AG08396 (cell line): Measurements from ENCODE around the gene ATP23.
A peak's percentile ranks its signal among the peaks of the same experiment; 100 is the strongest.

Experiments used
- DNase-seq: peaks from one replicate; pipeline ENCODE4 v3.0.0; 2012; ENCODE audit warnings: low spot score, mixed read lengths

ATP23 gene

DNA sequence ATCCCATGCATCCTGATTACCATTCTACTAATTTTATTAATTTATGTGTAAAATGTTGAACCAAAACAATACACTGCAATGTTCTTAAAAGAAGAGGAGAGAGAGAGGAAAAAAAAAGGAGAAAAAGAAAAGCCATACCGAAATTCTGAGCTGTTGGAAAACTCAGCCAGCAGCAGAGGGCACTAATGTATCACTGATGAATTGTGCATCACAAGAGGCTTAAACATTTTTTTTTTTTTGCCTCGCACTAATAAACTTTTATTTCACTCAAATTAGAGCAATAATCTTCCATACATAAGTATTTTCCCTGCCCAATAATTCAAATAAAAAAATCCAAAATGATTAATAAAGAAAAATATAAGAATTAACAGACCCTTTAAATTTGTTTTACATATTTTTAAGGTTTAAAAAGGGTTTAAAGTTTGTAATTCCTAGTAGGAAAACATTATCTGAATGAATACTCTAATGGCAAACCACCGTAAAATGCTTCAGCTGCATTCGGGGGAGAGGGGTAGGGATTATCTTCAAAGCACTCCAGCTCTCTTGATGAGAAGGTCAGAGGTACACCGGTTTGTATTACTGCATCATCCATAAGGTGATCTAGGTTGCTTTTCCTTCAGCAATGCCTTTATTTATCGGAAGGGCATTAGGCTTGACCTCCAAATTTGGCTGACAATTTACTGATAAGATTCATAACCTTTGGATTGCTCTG lies 41.9 kb downstream of the ATP23 start:
- peak; percentile 15 for DNase-seq

DNA sequence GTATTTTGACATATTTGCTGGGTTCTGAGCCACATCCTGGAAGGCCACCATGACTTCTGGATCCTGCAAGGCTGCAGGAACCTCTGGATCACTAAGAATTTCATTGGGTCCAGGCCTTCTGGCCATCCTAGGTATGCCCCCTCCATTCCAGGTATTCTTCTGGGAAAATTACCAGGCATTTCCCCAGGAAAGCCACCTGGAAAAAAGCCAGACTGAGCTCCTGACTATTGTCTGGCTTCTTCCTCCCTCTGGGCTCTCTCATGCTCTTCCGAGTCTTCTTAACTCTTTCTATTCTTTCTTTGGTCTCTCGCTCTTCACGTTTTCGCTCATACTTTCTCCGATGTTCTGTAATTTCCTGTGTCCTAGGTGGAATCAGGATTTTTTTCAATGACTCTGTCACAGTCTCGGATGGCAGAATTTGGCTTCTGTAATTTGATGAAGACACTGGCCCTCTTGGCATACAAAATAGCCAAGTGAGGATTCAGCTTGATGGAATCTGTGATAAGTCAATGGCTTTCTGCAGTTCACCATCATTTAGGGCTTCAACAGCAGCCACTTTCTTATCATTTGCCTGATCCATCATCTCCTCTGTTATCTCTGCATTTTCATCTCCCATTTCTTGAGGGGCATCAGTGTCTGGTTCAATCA lies 42.6 kb downstream of the ATP23 start:
- no peak for DNase-seq

DNA sequence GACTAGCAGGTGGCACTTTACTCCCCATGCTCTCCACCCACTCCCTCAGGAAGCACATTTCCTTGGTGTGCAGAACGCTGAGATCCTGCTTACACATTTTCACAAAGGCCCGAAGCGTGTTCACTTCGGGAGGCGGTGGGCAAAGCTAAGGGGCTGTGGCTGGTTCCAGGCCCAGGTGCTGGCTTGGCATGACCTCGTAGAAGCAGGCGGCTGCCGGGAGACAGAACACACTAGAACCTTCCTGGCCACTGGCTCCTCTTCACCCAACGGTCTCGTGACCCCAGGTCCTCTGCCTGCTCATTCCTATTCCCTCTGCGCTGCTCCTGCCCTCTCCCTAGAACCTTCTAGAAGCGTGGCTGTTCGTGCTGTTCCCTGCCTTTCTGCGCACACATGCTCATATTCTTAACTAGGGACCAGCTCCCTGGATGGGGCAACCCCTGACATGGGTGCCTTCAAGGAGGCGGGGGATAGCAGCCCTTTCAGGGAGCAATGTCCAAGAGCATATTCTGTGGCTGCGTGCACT lies 43.3 kb downstream of the ATP23 start:
- no peak for DNase-seq

DNA sequence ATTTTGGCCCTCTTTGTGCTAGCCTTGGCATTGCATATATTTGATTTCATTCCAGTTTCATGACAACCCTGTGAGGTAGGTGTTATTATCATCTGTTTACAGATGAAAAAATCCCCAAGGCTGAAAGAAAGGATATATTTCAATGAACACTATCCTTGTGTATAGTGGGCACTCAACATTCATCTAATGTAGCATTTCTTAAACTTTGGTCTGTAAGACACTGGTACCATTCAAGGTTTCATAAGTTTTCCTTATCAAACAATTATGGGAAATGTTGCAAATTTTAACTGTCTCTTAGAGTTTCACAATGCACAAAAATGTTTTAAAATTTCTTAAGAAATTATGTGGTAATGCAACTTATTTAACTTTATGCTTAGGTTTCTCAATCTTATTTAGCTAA lies 44.3 kb downstream of the ATP23 start:
- no peak for DNase-seq

DNA sequence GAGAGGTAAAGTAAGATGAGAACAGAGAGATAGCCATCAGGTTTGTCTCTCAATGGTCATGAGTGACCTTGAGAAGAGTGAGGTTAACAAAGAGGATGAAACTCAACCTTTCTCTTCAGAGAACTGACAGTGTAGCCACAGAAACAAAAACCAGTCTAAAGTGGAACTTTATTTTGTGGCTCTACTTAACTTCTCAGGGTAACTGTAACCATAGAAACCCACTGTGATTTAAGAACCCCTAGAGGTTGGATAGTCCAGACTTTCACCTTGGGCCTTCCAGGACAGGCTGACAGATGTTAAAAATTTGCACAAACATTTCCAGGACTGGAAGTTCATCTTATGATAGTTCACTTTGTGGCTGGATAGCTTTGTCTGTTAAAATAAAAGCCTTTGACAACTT lies 48.5 kb downstream of the ATP23 start:
- DNase-seq = no peak

DNA sequence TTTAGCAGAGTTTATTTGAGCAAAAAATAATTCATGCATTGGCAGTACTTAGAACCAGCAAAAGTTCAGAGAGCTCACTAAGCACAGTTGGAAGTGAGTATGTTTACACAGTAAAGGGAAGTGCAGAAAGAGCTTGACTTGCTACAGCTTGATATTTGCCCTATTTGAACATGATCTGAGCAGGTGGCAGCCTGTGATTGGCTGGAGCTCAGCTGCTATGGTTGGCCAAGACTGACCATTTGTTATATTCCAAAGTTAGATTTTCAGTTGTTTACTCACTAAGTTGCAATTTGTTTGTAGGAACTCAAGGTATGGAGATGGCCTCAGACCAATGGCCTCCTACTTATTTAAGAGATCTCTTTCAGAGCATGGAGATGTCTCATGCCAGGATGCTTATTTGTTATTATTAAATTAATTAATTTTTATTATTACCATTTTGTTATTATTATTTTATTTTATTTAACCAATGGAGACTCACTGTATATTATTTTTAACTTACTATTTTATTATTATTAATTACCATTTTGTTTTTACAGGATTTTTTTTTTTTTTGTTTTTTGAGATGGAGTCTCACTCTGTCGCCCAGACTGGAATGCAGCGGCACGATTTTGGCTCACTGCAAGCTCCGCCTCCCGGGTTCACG lies 49.0 kb downstream of the ATP23 start:
- no peak for DNase-seq

DNA sequence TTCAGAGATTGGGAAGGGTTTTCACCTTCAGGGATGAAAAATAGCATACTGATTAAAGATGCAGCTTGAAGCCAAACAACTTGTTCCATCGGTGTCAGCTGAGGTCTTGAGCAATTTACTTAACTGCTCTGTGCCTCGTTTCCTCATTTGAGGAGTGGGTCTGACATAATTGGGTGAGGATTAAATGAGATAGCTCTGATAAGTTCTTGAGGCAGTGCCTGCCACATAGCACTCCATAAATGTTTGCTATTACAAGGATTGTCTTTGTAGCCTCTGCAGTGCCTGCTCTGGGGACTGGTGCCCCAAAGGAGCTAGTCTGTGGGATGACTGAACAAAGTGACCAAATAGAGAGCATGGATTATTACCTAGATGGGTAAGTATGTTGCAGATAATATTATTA lies 50.6 kb downstream of the ATP23 start:
- no peak for DNase-seq

DNA sequence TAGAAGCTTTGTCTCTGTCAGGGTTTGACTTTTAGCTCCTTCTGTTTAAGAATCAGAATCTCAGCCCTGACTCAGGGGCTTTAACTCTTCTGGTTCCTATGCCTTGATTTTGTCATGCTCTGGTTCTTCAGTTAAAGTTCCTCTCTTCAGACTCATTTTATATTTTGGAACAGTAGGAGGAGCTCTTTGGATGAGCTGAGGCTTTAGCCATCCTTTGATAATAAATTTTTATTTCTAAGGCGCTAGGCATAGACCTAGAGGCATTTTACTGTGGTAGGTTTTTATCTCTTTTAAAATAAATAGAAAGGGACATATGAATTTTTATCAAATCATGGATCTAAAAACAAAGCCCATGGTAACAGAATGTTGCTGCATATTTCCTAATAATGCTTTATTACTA lies 51.7 kb downstream of the ATP23 start:
- no peak for DNase-seq

DNA sequence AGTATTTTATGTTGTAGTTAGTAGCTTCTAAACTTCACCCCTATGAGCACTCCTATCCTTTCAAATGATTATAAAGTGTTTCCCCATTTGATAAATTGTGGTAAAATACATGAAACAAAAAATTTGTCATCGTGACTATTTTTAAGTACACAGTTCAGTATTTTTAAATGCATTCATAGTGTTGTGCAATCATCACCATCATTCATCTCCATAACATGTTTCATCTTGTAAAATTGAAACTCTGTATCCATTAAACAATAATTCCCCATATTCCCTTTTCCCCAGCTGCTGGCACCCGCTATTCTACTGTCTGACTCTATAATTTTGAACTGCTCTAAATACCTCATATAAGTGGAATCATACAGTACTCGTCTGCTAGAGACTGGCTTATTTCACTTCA lies 52.5 kb downstream of the ATP23 start:
- no peak for DNase-seq

DNA sequence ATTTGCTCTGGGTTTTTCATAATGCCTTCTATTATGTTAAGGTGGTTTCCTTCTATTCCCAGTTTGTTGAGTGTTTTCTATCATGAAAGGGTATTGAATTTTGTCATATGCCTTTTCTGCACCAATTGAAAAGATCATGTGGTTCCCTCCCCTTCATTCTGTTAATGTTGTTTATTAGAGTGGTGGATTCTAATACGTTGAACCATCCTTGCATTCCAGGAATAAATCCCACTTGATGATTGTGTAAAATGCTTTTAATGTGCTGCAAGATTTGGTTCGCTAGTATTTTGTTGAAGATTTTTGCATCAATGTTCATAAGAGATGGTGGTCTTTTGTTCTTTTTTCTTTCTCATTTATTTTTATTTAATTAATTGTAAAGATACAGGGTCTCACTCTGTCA lies 55.2 kb downstream of the ATP23 start:
- no peak for DNase-seq

DNA sequence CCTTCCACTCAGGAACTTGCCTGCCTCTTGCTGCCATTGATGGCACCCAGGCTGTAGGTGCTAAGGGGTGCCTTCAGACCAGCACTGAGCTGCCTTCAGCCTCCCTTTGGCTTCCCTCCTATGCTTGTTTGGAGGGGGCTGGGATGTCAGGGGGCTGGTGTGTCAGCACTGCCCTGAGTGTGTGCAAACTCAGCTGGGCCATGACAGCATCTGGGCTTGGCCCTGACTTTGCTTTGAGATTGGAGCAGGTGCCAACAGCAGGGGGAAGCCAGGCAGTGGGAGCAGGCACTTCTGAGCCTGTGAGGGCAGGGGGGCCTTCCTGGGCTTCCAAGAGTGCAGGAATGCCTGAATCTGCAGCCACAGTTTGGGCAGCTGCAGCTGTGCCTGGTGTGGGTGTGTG lies 56.9 kb downstream of the ATP23 start:
- no peak for DNase-seq

DNA sequence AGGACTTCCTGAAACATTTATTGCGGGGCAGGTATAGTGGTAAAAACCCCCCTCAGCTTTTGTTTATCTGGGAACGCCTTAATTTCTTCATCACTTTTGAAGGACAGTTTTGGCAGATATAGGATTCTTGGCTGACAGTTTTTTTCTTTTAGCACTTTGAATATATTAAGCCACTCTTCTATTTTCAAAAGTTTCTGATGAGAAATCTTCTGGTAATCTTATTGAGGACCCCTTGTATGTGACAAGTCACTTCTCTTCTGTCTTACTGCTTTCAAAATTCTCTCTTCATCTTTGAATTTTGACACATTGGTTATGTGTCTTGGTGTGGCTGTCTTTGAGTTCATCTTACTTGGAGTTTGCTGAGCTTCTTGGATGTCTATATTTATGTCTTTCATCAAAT lies 59.1 kb downstream of the ATP23 start:
- no peak for DNase-seq

DNA sequence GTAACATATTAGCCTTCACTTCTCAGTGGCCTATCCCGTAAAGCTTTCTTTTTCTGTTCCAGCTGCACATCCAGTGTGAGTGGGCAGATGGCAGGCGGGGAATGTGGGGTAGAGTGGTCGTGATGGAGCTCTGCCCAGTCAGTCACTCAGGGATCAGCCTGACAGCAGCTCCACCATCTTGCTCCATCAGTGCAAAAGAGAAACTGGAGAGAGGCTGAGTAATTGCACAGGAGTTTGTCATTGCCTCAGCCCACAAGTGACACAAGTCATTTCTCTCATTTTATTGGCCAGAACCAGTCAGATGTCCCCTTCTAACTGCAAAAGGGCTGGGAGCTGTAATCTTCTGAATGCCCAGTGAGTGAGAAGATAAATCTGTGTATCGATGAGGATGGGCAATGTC lies 66.5 kb downstream of the ATP23 start:
- DNase-seq = no peak

DNA sequence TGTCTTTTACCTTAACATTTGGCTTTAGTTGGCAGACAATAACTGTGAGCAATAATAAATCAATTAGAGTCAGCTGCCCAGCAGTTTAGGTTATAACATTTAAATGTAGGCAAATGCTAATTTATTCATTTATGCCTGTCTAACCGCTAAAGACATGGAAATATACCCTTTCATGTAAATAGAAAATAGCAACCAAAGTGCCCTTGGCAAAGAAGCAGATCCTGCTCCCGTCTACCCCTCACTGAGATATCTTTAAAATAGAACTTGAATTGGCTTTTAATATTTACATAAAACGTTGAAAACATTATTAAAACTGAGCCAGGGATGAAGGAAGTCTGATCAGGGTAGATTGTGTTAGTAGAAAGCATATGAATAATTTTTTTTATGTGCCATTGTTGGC lies 67.3 kb downstream of the ATP23 start:
- no peak for DNase-seq
